ENCODE measurements around the gene RSL1D1. TPM values are rescaled to one million over a fixed set of nuclear protein-coding genes. Genes with fewer than 3 reads are reported as not detected.

The RSL1D1 gene
- polyA plus RNA-seq, 1 of the 3 experiments (the other 2 are of a cell fraction): 38.0 TPM

- TF ChIP-seq, protein P1, sequence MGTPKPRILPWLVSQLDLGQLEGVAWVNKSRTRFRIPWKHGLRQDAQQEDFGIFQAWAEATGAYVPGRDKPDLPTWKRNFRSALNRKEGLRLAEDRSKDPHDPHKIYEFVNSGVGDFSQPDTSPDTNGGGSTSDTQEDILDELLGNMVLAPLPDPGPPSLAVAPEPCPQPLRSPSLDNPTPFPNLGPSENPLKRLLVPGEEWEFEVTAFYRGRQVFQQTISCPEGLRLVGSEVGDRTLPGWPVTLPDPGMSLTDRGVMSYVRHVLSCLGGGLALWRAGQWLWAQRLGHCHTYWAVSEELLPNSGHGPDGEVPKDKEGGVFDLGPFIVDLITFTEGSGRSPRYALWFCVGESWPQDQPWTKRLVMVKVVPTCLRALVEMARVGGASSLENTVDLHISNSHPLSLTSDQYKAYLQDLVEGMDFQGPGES (IDR thresholded peaks at IDR 0.05; ENCODE audit: low read depth, low read length): no peak
Observed at GRCh38 chr16:11844499-11844898, 6.8 kb downstream of the RSL1D1 start (continued).

DNA sequence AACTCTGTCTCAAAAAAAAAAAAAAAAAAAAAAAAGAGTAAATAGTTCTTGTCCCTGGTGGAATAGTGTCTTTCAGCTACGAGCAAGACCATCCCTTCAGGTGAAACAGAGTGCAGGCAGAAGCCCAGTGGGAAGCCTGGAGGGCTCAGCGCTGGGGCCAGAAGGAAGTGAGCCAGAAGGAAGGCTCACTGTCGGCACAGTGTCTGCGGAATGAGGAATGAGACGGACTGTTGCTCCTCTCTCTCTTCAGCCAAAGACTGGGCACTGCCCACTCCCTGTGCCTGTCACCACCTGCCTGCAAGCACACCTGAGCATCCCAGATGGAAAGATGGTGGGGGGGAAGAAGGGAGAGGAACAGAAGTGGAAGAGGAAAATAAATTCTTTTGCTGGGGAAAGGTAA, 7.5 kb downstream of the RSL1D1 start:
- Histone ChIP-seq H3K27ac (ENCODE audit: low read depth in 2 of 2, low read length in 1 of 2) (no peak overlapping the region), H3K9ac (no peak overlapping the region), H3K4me1 (ENCODE audit: control insufficient read depth in 1 of 2, insufficient read depth in 2 of 2, low read depth in 1 of 2, low read length in 1 of 2) (no peaks in the 10 kb centered on the region), H2AFZ (ENCODE audit: low read depth) (no peak overlapping the region), H3K36me3 (replicated peaks in 1 of 2; ENCODE audit: control insufficient read depth in 1 of 2, insufficient read depth in 2 of 2, low read length in 1 of 2) (peaks cover 72 to 84% of the 10 kb centered on the region in 2 experiments), H3K4me3 (ENCODE audit: low read depth in 2 of 2, low read length in 1 of 2) (no peak overlapping the region), H3K9me2 (no peaks in the 10 kb centered on the region), H3K79me2 (ENCODE audit: insufficient read depth) (peaks cover 58% of the 10 kb centered on the region), H4K20me1 (ENCODE audit: insufficient read depth) (0 out of 2 replicates have a peak, but pooled peaks cover 12% of the 10 kb centered on the region), H3K4me2 (no peak overlapping the region), H3K27me3 (ENCODE audit: insufficient read depth) (no peaks in the 10 kb centered on the region), H3K9me3 (no peaks in the 10 kb centered on the region), H3F3A (replicated peaks; ENCODE audit: insufficient read depth) (peaks cover 19% of the 10 kb centered on the region)
- ChIA-PET POLR2A (no interaction called here), CTCF (interaction anchor here (0.6 to 1.2 kb wide), 2 partner anchors 23 to 448 kb away, joined by 3 read pairs; no protein-coding TSS in a partner anchor)
- DNase-seq: no peak
- TF ChIP-seq POLR2AphosphoS5 (IDR thresholded peaks at IDR 0.05; ENCODE audit: low read depth, low read length) (no peak), TAF1 (IDR thresholded peaks at IDR 0.05; ENCODE audit: borderline replicate concordance, low read depth, low read length) (no peak), MXI1 (IDR thresholded peaks at IDR 0.05; ENCODE audit: low read depth, low read length) (no peak), FOSL2 (IDR thresholded peaks at IDR 0.05; ENCODE audit: borderline replicate concordance, low read depth) (no peak), CHD2 (IDR thresholded peaks at IDR 0.05; ENCODE audit: low read length, partially characterized antibody) (no peak), REST (IDR thresholded peaks at IDR 0.05; ENCODE audit: low read depth, low read length) (no peak), PBX3 (IDR thresholded peaks at IDR 0.05) (no peak), TEAD4 (IDR thresholded peaks at IDR 0.05; ENCODE audit: borderline replicate concordance, insufficient read depth) (no peak), NFIC (IDR thresholded peaks at IDR 0.05; ENCODE audit: borderline replicate concordance) (no peak), YY1 (IDR thresholded peaks at IDR 0.05; ENCODE audit: low read depth) (no peak), TCF12 (IDR thresholded peaks at IDR 0.05) (no peak), ELF1 (IDR thresholded peaks at IDR 0.05) (no peak), RFX5 (IDR thresholded peaks at IDR 0.05; ENCODE audit: low read length) (no peak), SIN3A (IDR thresholded peaks at IDR 0.05; ENCODE audit: borderline replicate concordance, low read depth, low read length) (no peak), GABPA (IDR thresholded peaks at IDR 0.05; ENCODE audit: low read depth) (no peak), RCOR1 (IDR thresholded peaks at IDR 0.05; ENCODE audit: low read length) (no peak), SMC3 (IDR thresholded peaks at IDR 0.05; ENCODE audit: low read depth, low read length) (no peak), EP300 (IDR thresholded peaks at IDR 0.05; ENCODE audit: borderline replicate concordance in 1 of 2, low read depth in 1 of 2, low read length in 1 of 2) (no peak), RXRA (IDR thresholded peaks at IDR 0.05; ENCODE audit: borderline replicate concordance, low read depth) (no peak), FOXJ3 (CRISPR knock-in tag; IDR thresholded peaks at IDR 0.05) (no peak)
- WGBS (ENCODE audit: low lambda C conversion rate): 96% methylated on average over 5 of the region's 5 CpGs
